ENCODE results near the gene TRIM38. TPM values are rescaled to one million over a fixed set of nuclear protein-coding genes. Genes with fewer than 3 reads are reported as not detected.

Gene TRIM38
- polyA plus RNA-seq, 1 donor from 2014 or later = not detected

DNA sequence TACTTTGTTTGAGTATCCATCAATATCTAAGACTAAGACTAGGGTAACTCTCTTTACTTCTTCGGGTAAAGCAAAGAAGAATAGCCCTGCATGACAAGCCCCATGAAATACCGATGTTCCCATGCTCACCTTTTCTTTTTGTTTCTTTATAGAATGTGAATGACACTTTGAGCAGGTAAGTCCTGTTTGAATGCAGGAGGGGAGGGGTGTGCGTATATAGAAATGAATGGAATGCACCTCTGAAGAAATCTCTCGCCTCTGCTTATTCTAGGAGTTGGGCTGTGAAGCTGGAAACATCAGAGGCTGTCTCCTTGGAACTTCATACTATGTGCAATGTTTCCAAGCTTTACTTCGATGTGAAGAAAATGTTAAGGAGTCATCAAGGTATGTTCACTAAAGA is 10.3 kb downstream of the TRIM38 start:
- Histone ChIP-seq H3K27ac (ENCODE audit: low read length) (no peak overlapping the region), H3K27me3 (ENCODE audit: insufficient read depth, low read depth, low read length) (no peaks in the 10 kb centered on the region), H3K36me3 (ENCODE audit: insufficient read depth, low read length) (no peaks in the 10 kb centered on the region), H3K9me3 (ENCODE audit: low read length) (no peaks in the 10 kb centered on the region), H3K9ac (ENCODE audit: low read length) (no peak overlapping the region), H2AFZ (ENCODE audit: low read depth, low read length) (no peak overlapping the region), H4K20me1 (ENCODE audit: insufficient read depth) (no peaks in the 10 kb centered on the region), H3K79me2 (replicated peaks; ENCODE audit: insufficient read depth, low read length) (no peaks in the 10 kb centered on the region), H3K9me2 (ENCODE audit: insufficient read depth, low read length) (no peaks in the 10 kb centered on the region), H3K4me2 (ENCODE audit: low read length) (no peak overlapping the region), H3F3A (ENCODE audit: insufficient read depth, low read length, poor library complexity, severe bottlenecking) (no peaks in the 10 kb centered on the region), H3K4me3 (ENCODE audit: low read length) (no peak overlapping the region)
- TF ChIP-seq SMC3 (conservative IDR thresholded peaks at IDR 0.05; ENCODE audit: poor library complexity) (no peak), MXI1 (conservative IDR thresholded peaks at IDR 0.05; ENCODE audit: poor library complexity, severe bottlenecking) (no peak), RAD21 (conservative IDR thresholded peaks at IDR 0.05) (no peak), TAF1 (IDR thresholded peaks at IDR 0.05; ENCODE audit: low read depth) (no peak), EZH2 (IDR thresholded peaks at IDR 0.05; ENCODE audit: borderline replicate concordance, insufficient read depth, low read length, poor library complexity, severe bottlenecking) (no peak), POLR2AphosphoS5 (IDR thresholded peaks at IDR 0.05) (no peak)
- TF ChIP-seq, protein P1, sequence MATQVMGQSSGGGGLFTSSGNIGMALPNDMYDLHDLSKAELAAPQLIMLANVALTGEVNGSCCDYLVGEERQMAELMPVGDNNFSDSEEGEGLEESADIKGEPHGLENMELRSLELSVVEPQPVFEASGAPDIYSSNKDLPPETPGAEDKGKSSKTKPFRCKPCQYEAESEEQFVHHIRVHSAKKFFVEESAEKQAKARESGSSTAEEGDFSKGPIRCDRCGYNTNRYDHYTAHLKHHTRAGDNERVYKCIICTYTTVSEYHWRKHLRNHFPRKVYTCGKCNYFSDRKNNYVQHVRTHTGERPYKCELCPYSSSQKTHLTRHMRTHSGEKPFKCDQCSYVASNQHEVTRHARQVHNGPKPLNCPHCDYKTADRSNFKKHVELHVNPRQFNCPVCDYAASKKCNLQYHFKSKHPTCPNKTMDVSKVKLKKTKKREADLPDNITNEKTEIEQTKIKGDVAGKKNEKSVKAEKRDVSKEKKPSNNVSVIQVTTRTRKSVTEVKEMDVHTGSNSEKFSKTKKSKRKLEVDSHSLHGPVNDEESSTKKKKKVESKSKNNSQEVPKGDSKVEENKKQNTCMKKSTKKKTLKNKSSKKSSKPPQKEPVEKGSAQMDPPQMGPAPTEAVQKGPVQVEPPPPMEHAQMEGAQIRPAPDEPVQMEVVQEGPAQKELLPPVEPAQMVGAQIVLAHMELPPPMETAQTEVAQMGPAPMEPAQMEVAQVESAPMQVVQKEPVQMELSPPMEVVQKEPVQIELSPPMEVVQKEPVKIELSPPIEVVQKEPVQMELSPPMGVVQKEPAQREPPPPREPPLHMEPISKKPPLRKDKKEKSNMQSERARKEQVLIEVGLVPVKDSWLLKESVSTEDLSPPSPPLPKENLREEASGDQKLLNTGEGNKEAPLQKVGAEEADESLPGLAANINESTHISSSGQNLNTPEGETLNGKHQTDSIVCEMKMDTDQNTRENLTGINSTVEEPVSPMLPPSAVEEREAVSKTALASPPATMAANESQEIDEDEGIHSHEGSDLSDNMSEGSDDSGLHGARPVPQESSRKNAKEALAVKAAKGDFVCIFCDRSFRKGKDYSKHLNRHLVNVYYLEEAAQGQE (IDR thresholded peaks at IDR 0.05; ENCODE audit: borderline replicate concordance) = no peak

GRCh38 chr6:25973923-25974555 is 11.4 kb downstream of the TRIM38 start:
- H3K36me3 ChIP-seq (ENCODE audit: insufficient read depth, low read length) = no peaks in the 10 kb centered on the region
- H4K20me1 ChIP-seq (ENCODE audit: insufficient read depth) = no peaks in the 10 kb centered on the region
- H3K9ac ChIP-seq (ENCODE audit: low read length) = no peak overlapping the region
- H2AFZ ChIP-seq (ENCODE audit: low read depth, low read length) = no peak overlapping the region
- no peaks in the 10 kb centered on the region for H3K27me3 ChIP-seq (ENCODE audit: insufficient read depth, low read depth, low read length)
- no peak overlapping the region for H3K4me3 ChIP-seq (ENCODE audit: low read length)
- no peak for TF ChIP-seq TAF1 (IDR thresholded peaks at IDR 0.05; ENCODE audit: low read depth)
- TF ChIP-seq, protein P1 (IDR thresholded peaks at IDR 0.05; ENCODE audit: borderline replicate concordance) = no peak
- no peak for TF ChIP-seq POLR2AphosphoS5 (IDR thresholded peaks at IDR 0.05)
- TF ChIP-seq MXI1 (conservative IDR thresholded peaks at IDR 0.05; ENCODE audit: poor library complexity, severe bottlenecking) = no peak
- no peak for TF ChIP-seq SMC3 (conservative IDR thresholded peaks at IDR 0.05; ENCODE audit: poor library complexity)
- no peak for TF ChIP-seq EP300 (conservative IDR thresholded peaks at IDR 0.05; ENCODE audit: poor library complexity, severe bottlenecking)
- no peak for TF ChIP-seq RAD21 (conservative IDR thresholded peaks at IDR 0.05)
- TF ChIP-seq EZH2 (IDR thresholded peaks at IDR 0.05; ENCODE audit: borderline replicate concordance, insufficient read depth, low read length, poor library complexity, severe bottlenecking) = no peak
- no peak for TF ChIP-seq CTCF (IDR thresholded peaks at IDR 0.05; ENCODE audit: poor library complexity, severe bottlenecking)
- H3K27ac ChIP-seq (ENCODE audit: low read length) = no peak overlapping the region
- no peaks in the 10 kb centered on the region for H3F3A ChIP-seq (ENCODE audit: insufficient read depth, low read length, poor library complexity, severe bottlenecking)
- no peaks in the 10 kb centered on the region for H3K79me2 ChIP-seq (replicated peaks; ENCODE audit: insufficient read depth, low read length)
- no peaks in the 10 kb centered on the region for H3K9me2 ChIP-seq (ENCODE audit: insufficient read depth, low read length)
- no peak overlapping the region for H3K4me2 ChIP-seq (ENCODE audit: low read length)
- no peaks in the 10 kb centered on the region for H3K9me3 ChIP-seq (ENCODE audit: low read length)

Data from neural cell (in vitro differentiated cells).